GM18873 (cell line): ENCODE measurements around the gene ADIPOQ.
"Not testable (repeated sequence)": the region's sequence is repeated elsewhere in the genome, so short reads cannot be mapped to it uniquely, and the experiment has no call there.

Experiments used
- ATAC-seq: cut with Tn5 transposase; IDR thresholded peaks from one replicate; pipeline ENCODE4 v1.9.1; 2021; ENCODE audit warnings: mild to moderate bottlenecking, moderate library complexity, moderate number of reproducible peaks; ENCODE audit not compliant: unreplicated experiment, low FRiP score

Gene ADIPOQ

DNA sequence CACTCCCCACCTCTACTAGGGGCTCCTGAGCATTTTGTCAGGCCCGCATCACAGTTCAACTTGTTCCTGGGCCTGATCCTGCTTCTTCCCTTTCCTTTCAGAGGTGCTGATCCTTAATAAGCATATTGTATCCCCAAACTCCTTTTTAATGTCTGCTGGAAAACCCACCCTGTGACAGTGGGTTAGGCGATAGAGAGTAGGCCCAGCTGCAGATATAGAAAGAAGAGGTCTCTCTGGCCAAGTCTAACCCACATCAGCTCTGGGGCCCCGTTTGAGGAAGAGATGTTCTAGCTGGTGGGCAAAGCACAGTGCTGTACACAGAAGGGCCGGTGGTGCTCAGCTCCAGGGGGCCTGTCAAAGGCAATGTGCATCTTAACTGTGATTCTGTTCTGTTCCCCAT is 53.5 kb downstream of the ADIPOQ start:
- ATAC-seq, result no peak

DNA sequence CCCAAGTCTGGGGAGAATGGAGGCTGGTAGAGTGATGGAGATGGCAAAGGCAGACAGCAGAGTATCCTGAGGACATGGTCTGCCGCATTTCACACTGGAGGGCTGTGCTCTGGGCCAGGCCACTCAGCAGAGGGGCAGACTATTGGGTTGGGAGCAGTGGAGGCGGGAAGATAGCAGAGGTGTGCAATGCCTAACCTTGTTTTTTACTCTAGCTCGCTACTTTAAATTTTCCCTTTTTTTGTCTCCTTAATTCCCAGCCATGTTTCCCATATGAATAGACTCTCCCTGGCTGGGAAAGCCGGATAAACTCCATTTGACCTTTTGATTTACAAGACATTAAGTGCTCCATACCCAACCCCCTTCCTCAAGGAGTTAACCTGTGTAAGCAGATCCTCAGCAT is 54.4 kb downstream of the ADIPOQ start:
- no peak for ATAC-seq

DNA sequence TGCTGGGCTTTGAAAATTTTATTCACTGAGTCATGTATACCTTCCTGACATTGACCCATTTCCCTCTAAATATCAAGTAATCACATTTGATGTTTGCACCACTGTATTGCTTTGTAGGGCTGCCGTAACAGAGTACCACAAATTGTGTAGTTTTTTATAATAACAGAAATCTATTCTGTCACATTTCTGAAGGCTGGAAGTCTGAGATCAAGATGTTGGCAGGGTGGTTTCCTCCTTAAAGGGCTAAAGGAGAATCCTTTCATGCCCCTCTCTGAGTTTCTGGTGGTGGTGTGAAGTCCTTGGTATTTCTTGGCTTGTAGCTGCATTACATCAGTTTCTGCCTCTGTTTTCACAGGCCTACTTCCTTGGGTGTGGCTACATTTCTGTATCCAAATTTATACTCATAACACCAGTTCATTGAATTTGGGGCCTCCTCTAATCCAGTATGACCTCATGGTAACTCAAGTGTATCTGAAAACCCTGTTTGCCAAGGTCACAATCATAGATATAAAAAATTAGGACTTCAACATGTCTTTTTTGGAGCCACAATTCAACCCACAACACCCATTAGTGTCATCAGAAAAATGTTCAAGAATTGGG is 58.7 kb downstream of the ADIPOQ start:
- ATAC-seq, result no peak

DNA sequence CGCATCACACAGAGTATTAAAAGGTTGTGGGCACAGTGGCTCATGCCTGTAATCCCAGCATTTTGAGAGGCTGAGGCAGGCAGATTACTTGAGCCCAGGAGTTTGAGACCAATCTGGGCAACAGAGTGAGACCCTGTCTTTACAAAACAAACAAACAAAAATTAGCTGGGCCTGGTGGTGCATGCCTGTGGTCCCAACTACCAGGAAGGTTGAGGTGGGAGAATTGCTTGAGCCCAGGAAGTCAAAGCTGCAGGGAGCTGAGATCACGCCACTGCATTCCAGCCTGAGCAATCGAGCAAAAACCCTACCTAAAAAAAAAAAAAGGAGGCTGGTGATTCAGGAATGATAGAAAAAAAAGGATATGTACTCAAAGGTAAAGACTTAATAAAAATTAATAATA is 59.6 kb downstream of the ADIPOQ start:
- ATAC-seq, result no peak

DNA sequence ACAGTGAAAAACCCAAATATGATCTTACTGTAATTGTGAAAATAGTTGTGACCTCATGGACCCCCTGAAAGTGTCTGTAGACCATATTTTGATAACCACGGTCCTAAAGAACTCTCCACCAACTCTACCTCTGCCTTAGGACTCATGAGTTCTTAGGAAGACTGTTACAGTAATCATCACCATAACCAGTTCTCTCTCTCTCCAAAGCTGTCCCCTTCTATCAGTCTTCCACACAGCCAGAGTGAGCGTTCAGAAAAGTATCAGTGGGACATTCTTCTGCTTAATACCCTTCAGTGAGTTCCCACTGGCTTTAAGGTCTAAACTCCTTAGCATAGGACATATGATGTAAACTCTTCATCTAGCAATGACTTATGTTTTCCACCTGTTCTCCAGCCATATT is 60.2 kb downstream of the ADIPOQ start:
- ATAC-seq, result no peak

DNA sequence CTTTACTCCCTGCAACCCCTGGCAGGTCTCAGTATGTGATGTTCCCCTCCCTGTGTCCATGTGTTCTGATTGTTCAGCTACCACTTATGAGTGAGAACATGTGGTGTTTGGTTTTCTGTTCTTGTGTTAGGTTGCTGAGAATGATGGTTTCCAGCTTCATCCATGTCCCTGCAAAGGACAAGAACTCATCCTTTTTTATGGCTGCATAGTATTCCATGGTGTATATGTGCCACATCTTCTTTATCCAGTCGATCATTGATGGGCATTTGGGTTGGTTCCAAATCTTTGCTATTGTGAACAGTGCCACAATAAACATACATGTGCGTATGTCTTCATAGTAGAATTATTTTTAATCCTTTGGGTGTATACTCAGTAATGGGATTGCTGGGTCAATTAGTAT is 61.2 kb downstream of the ADIPOQ start:
- ATAC-seq, result not testable (repeated sequence)

DNA sequence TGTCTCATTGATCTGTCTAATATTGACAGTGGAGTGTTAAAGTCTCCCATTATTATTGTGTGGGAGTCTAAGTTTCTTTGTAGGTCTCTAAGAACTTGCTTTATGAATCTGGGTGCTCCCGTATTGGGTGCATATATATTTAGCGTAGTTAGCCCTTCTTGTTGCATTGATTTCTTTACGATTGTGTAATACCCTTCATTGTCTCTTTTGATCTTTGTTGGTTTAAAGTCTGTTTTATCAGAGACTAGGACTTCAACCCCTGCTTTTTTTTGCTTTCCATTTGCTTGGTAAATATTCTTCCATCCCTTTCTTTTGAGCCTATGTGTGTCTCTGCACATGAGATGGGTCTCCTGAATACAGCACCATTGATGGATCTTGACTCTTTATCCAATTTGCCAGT is 64.6 kb downstream of the ADIPOQ start:
- ATAC-seq, result not testable (repeated sequence)
